Testis (tissue), 2 donors: ENCODE measurements around the gene TBX5.

Experiments
- POLR2A ChIP-seq: fragments of 450-650 bp; IDR thresholded peaks from one replicate; pipeline ENCODE4 v1.6.1; 2017; ENCODE audit warnings: antibody characterized with exemption, mild to moderate bottlenecking, moderate library complexity
- TF ChIP-seq, protein P1 (sequence below), 3 experiments: fragments of 450-650 bp in 2 of 3; fragments of 200-600 bp in 1 of 3; sonication (generic) in 1 of 3; IDR thresholded peaks; one replicate each; pipeline ENCODE4 v1.5.1; 2016 to 2019; ENCODE audit warnings: antibody characterized with exemption in 3 of 3, mild to moderate bottlenecking in 2 of 3, moderate library complexity in 1 of 3

DNA sequence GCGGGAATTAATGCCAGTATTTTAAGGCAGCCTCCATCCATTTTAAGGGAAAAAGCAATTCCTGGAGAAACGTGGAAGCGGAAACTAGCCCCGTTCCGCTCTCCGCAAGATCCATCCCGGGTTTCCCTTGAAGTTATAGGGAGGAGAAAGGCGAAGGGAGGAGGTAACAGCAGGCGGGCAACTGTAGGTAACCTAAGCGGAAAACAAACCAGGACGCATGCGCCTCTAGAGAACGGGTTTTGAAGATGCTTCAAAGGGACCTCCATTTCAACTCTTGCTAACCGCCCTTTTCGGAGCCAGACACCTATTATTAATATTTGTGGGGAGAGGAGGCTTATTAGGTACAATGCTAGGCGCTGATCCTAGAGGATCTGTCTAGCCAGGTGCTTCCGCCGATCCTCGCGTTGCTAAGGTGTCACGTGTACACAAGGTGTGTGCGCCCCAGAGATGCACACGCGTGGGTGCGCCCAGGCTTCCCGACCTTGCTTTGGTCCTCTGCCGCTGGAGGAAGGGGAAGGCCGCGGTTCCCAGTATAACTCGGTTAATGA, 6.2 kb downstream of the TBX5 start:
- TF ChIP-seq POLR2A, result no peak
- TF ChIP-seq, protein P1, sequence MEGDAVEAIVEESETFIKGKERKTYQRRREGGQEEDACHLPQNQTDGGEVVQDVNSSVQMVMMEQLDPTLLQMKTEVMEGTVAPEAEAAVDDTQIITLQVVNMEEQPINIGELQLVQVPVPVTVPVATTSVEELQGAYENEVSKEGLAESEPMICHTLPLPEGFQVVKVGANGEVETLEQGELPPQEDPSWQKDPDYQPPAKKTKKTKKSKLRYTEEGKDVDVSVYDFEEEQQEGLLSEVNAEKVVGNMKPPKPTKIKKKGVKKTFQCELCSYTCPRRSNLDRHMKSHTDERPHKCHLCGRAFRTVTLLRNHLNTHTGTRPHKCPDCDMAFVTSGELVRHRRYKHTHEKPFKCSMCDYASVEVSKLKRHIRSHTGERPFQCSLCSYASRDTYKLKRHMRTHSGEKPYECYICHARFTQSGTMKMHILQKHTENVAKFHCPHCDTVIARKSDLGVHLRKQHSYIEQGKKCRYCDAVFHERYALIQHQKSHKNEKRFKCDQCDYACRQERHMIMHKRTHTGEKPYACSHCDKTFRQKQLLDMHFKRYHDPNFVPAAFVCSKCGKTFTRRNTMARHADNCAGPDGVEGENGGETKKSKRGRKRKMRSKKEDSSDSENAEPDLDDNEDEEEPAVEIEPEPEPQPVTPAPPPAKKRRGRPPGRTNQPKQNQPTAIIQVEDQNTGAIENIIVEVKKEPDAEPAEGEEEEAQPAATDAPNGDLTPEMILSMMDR (IDR thresholded peaks at IDR 0.05), result no peak
